ENCODE measurements around the gene PDSS2. TPM values are rescaled to one million over a fixed set of nuclear protein-coding genes. Genes with fewer than 3 reads are reported as not detected.

PDSS2 gene
- polyA plus RNA-seq, 1 of the 3 experiments (the other 2 are of a cell fraction), result 5.6 TPM

- TF ChIP-seq TAF1 (IDR thresholded peaks at IDR 0.05; ENCODE audit: borderline replicate concordance, low read depth, low read length) (0 out of 2 replicates have a peak, but pooled peaks have one; percentile 22), EP300 (IDR thresholded peaks at IDR 0.05; ENCODE audit: borderline replicate concordance in 1 of 2, low read depth in 1 of 2, low read length in 1 of 2) (no peak; a peak in 1 of 4 replicates), REST (IDR thresholded peaks at IDR 0.05; ENCODE audit: low read depth, low read length) (no peak), RXRA (IDR thresholded peaks at IDR 0.05; ENCODE audit: borderline replicate concordance, low read depth) (no peak), RAD21 (IDR thresholded peaks at IDR 0.05; ENCODE audit: low read length) (peak; percentile 67), CHD2 (IDR thresholded peaks at IDR 0.05; ENCODE audit: low read length, partially characterized antibody) (peak; percentile 50), SIN3A (IDR thresholded peaks at IDR 0.05; ENCODE audit: borderline replicate concordance, low read depth, low read length) (peak; percentile 80; the same call in 1 of the 2 replicates), PBX3 (IDR thresholded peaks at IDR 0.05) (no peak)
Observed at GRCh38 chr6:107114213-107114925, 345.0 kb downstream of the PDSS2 start (continued).

- POLR2A ChIA-PET, result no interaction called here
- H3K4me3 ChIP-seq (ENCODE audit: low read depth in 2 of 2, low read length in 1 of 2), result no peak overlapping the region
- WGBS (ENCODE audit: low lambda C conversion rate), result 96% methylated on average over 1 of the region's 1 CpG
- no peaks in the 10 kb centered on the region for H3F3A ChIP-seq (replicated peaks; ENCODE audit: insufficient read depth)
- no peaks in the 10 kb centered on the region for H3K9me2 ChIP-seq
- no peak overlapping the region for H3K27ac ChIP-seq (ENCODE audit: low read depth in 2 of 2, low read length in 1 of 2)
- DNase-seq, result no peak
- H3K36me3 ChIP-seq (replicated peaks in 1 of 2; ENCODE audit: control insufficient read depth in 1 of 2, insufficient read depth in 2 of 2, low read length in 1 of 2), result no peaks in the 10 kb centered on the region
- H4K20me1 ChIP-seq (ENCODE audit: insufficient read depth), result no peaks in the 10 kb centered on the region
- H3K27me3 ChIP-seq (ENCODE audit: insufficient read depth), result no peaks in the 10 kb centered on the region
- no peaks in the 10 kb centered on the region for H3K79me2 ChIP-seq (ENCODE audit: insufficient read depth)
- H3K4me1 ChIP-seq (ENCODE audit: control insufficient read depth in 1 of 2, insufficient read depth in 2 of 2, low read depth in 1 of 2, low read length in 1 of 2), result peaks cover 2 to 7% of the 10 kb centered on the region in 2 experiments; a peak in 1 of 4 replicates
- H3K4me2 ChIP-seq, result no peak overlapping the region
- no peak overlapping the region for H3K9ac ChIP-seq
- H2AFZ ChIP-seq (ENCODE audit: low read depth), result no peak overlapping the region
- CTCF ChIA-PET, result interaction anchor here (0.8 to 1.1 kb wide), 2 partner anchors 28 to 131 kb away, joined by 3 to 5 read pairs; no protein-coding TSS in a partner anchor
- H3K9me3 ChIP-seq, result no peaks in the 10 kb centered on the region
- TF ChIP-seq FOXJ3 (CRISPR knock-in tag; IDR thresholded peaks at IDR 0.05) (no peak), SIN3A (IDR thresholded peaks at IDR 0.05; ENCODE audit: borderline replicate concordance, low read depth, low read length) (no peak), GATA2 (CRISPR knock-in tag; IDR thresholded peaks at IDR 0.05) (no peak), NRF1 (IDR thresholded peaks at IDR 0.05; ENCODE audit: low read depth, low read length) (no peak), USF1 (IDR thresholded peaks at IDR 0.05; ENCODE audit: borderline replicate concordance, low read depth) (no peak), JUND (IDR thresholded peaks at IDR 0.05) (no peak), EP300 (IDR thresholded peaks at IDR 0.05; ENCODE audit: borderline replicate concordance in 1 of 2, low read depth in 1 of 2, low read length in 1 of 2) (no peak), CTCF (IDR thresholded peaks at IDR 0.05) (no peak), SMC3 (IDR thresholded peaks at IDR 0.05; ENCODE audit: low read depth, low read length) (no peak), RCOR1 (IDR thresholded peaks at IDR 0.05; ENCODE audit: low read length) (no peak), POLR2AphosphoS5 (IDR thresholded peaks at IDR 0.05; ENCODE audit: low read depth, low read length) (no peak), REST (IDR thresholded peaks at IDR 0.05; ENCODE audit: low read depth, low read length) (no peak), MAX (IDR thresholded peaks at IDR 0.05; ENCODE audit: low read depth) (no peak)
Observed at GRCh38 chr6:107110200-107110599, 349.2 kb downstream of the PDSS2 start.
